Measurements from ENCODE around the gene SLC25A26.

SLC25A26 gene

GRCh38 chr3:66227915-66228314 lies 7.1 kb downstream of the SLC25A26 start:
- DNase-seq: no peak

GRCh38 chr3:66228707-66229106 lies 7.9 kb downstream of the SLC25A26 start:
- DNase-seq: no peak

- DNase-seq: no peak
These were observed 9.1 kb downstream of the SLC25A26 start for GRCh38 chr3:66229931-66230330.

GRCh38 chr3:66233033-66233432 lies 12.2 kb downstream of the SLC25A26 start:
- no peak for DNase-seq

GRCh38 chr3:66236281-66236680 lies 15.5 kb downstream of the SLC25A26 start:
- DNase-seq: no peak

- DNase-seq: no peak
These were observed 16.8 kb downstream of the SLC25A26 start for GRCh38 chr3:66237552-66237951.

- no peak for DNase-seq
These were observed 18.8 kb downstream of the SLC25A26 start for GRCh38 chr3:66239513-66240123.

GRCh38 chr3:66241466-66241865 lies 20.7 kb downstream of the SLC25A26 start:
- DNase-seq: no peak

- DNase-seq: no peak
These were observed 22.1 kb downstream of the SLC25A26 start for GRCh38 chr3:66242788-66243464.

- no peak for DNase-seq
These were observed 27.8 kb downstream of the SLC25A26 start for GRCh38 chr3:66248641-66249040.

- DNase-seq: no peak
These were observed 33.2 kb downstream of the SLC25A26 start for GRCh38 chr3:66253790-66254620.

GRCh38 chr3:66255865-66256264 lies 35.1 kb downstream of the SLC25A26 start:
- DNase-seq: no peak

GRCh38 chr3:66256806-66257205 lies 36.0 kb downstream of the SLC25A26 start:
- DNase-seq: no peak

- no peak for DNase-seq
These were observed 38.9 kb downstream of the SLC25A26 start for GRCh38 chr3:66259566-66260255.

- DNase-seq: no peak
These were observed 39.6 kb downstream of the SLC25A26 start for GRCh38 chr3:66260431-66260830.

- no peak for DNase-seq
These were observed 40.6 kb downstream of the SLC25A26 start for GRCh38 chr3:66261355-66261754.

GRCh38 chr3:66265649-66266048 lies 44.8 kb downstream of the SLC25A26 start:
- no peak for DNase-seq

- DNase-seq: no peak
These were observed 45.8 kb downstream of the SLC25A26 start for GRCh38 chr3:66266551-66266950.

GRCh38 chr3:66267031-66267430 lies 46.2 kb downstream of the SLC25A26 start:
- DNase-seq: no peak

- no peak for DNase-seq
These were observed 47.1 kb downstream of the SLC25A26 start for GRCh38 chr3:66267906-66268305.

- no peak for DNase-seq
These were observed 48.1 kb downstream of the SLC25A26 start for GRCh38 chr3:66268864-66269263.

GRCh38 chr3:66269411-66269810 lies 48.6 kb downstream of the SLC25A26 start:
- no peak for DNase-seq

- DNase-seq: no peak
These were observed 49.5 kb downstream of the SLC25A26 start for GRCh38 chr3:66270288-66270687.
